Endothelial cell (in vitro differentiated cells): ENCODE measurements around the gene KANK4. TPM values are rescaled to one million over a fixed set of nuclear protein-coding genes. Genes with fewer than 3 reads are reported as not detected.

Source experiments
- DNase-seq: peaks from one replicate; pipeline ENCODE4 v3.0.0; 2021; ENCODE audit warnings: low spot score
- H3K27ac Mint-ChIP-seq: one replicate; pipeline ENCODE4 v1.8.0; 2021; ENCODE audit warnings: mixed read lengths, inconsistent platforms; ENCODE audit not compliant: unreplicated experiment
- H3K27me3 Mint-ChIP-seq: one replicate; pipeline ENCODE4 v1.8.0; 2021; ENCODE audit warnings: mild to moderate bottlenecking, moderate library complexity, mixed read lengths, inconsistent platforms; ENCODE audit not compliant: unreplicated experiment
- H3K36me3 Mint-ChIP-seq: one replicate; pipeline ENCODE4 v1.8.0; 2021; ENCODE audit warnings: mild to moderate bottlenecking, low read depth, mixed read lengths, inconsistent platforms; ENCODE audit not compliant: unreplicated experiment
- H3K4me1 Mint-ChIP-seq: one replicate; pipeline ENCODE4 v1.8.0; 2021; ENCODE audit warnings: mild to moderate bottlenecking, mixed read lengths, inconsistent platforms; ENCODE audit not compliant: unreplicated experiment
- H3K4me3 Mint-ChIP-seq: one replicate; pipeline ENCODE4 v1.8.0; 2021; ENCODE audit warnings: mild to moderate bottlenecking, mixed read lengths, inconsistent platforms; ENCODE audit not compliant: unreplicated experiment
- H3K9me3 Mint-ChIP-seq: one replicate; pipeline ENCODE4 v1.8.0; 2021; ENCODE audit warnings: mixed read lengths, inconsistent platforms; ENCODE audit not compliant: unreplicated experiment
- total RNA-seq: library from RNA; stranded (reverse); fragmentation: NEBNext Ultra II Directional; extraction: Animal tissue kit (Norgen Biotek cat#: 25700); gene quantifications from one replicate; pipeline ENCODE4 v1.2.1, GENCODE V29; 2021; ENCODE audit not compliant: unreplicated experiment
- TF ChIP-seq, protein P1 (sequence below): fragments of 200-600 bp; sonication (generic); IDR thresholded peaks from one replicate; pipeline ENCODE4 v1.5.0; 2021; ENCODE audit warnings: antibody characterized with exemption; ENCODE audit not compliant: unreplicated experiment

The KANK4 gene
- total RNA-seq, 1 donor from 2014 or later = 1.4 TPM

- H3K4me3 Mint-ChIP-seq = no peak overlapping the region
- TF ChIP-seq, protein P1, sequence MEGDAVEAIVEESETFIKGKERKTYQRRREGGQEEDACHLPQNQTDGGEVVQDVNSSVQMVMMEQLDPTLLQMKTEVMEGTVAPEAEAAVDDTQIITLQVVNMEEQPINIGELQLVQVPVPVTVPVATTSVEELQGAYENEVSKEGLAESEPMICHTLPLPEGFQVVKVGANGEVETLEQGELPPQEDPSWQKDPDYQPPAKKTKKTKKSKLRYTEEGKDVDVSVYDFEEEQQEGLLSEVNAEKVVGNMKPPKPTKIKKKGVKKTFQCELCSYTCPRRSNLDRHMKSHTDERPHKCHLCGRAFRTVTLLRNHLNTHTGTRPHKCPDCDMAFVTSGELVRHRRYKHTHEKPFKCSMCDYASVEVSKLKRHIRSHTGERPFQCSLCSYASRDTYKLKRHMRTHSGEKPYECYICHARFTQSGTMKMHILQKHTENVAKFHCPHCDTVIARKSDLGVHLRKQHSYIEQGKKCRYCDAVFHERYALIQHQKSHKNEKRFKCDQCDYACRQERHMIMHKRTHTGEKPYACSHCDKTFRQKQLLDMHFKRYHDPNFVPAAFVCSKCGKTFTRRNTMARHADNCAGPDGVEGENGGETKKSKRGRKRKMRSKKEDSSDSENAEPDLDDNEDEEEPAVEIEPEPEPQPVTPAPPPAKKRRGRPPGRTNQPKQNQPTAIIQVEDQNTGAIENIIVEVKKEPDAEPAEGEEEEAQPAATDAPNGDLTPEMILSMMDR = no peak
- H3K27ac Mint-ChIP-seq = no peak overlapping the region
- no peaks in the 10 kb centered on the region for H3K27me3 Mint-ChIP-seq
- DNase-seq = no peak
- no peaks in the 10 kb centered on the region for H3K36me3 Mint-ChIP-seq
- H3K9me3 Mint-ChIP-seq = no peaks in the 10 kb centered on the region
- no peaks in the 10 kb centered on the region for H3K4me1 Mint-ChIP-seq
Measured at GRCh38 chr1:62307895-62308492, 11.2 kb downstream of the KANK4 start.

DNA sequence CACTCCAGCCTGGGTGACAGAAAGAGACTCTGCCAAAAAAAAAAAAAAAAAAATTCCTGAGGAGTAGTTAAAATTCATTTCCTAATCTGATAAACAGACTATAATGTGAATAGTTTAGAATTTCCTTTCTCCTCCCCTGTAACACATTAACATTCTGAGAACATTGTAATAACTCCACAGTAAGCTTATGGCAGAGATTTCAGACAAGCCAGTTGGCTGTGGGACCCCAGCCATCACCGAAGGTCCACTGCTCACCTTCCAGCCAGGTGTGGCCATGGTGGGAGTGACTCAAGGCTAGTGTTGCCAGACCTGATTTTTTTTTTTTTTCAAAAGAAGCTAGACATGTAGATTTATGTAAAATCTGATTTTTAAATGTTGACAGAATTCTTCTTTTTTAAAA, 11.8 kb downstream of the KANK4 start:
- H3K9me3 Mint-ChIP-seq = no peaks in the 10 kb centered on the region
- H3K4me3 Mint-ChIP-seq = no peak overlapping the region
- DNase-seq = no peak
- H3K27me3 Mint-ChIP-seq = no peaks in the 10 kb centered on the region
- TF ChIP-seq, protein P1 = no peak
- H3K4me1 Mint-ChIP-seq = no peaks in the 10 kb centered on the region
- no peak overlapping the region for H3K27ac Mint-ChIP-seq
- no peaks in the 10 kb centered on the region for H3K36me3 Mint-ChIP-seq

DNA sequence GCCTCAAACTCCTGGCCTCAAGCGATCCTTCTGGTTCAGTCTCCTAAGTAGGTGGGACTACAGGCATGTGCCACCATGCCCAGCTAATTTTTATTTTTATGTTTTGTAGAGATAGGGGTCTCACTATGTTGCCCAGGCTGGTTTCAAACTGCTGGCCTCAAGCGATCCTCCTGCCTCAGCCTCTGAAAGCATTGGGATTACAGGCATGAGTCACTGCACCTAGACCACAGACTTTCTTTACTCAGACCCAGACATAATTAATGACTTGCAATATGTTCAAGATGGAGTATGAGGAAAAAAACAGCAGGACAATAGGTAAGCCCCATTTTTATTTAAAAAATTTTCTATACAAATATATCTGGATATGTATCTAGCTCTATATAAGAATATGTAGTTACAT, 13.2 kb downstream of the KANK4 start:
- TF ChIP-seq, protein P1 = no peak
- no peaks in the 10 kb centered on the region for H3K9me3 Mint-ChIP-seq
- no peak overlapping the region for H3K27ac Mint-ChIP-seq
- no peaks in the 10 kb centered on the region for H3K27me3 Mint-ChIP-seq
- no peak for DNase-seq
- no peaks in the 10 kb centered on the region for H3K4me1 Mint-ChIP-seq
- no peaks in the 10 kb centered on the region for H3K36me3 Mint-ChIP-seq
- no peak overlapping the region for H3K4me3 Mint-ChIP-seq

- DNase-seq = no peak
- TF ChIP-seq, protein P1 = no peak
- no peak overlapping the region for H3K27ac Mint-ChIP-seq
- H3K27me3 Mint-ChIP-seq = no peaks in the 10 kb centered on the region
- no peaks in the 10 kb centered on the region for H3K4me1 Mint-ChIP-seq
- no peaks in the 10 kb centered on the region for H3K9me3 Mint-ChIP-seq
- no peak overlapping the region for H3K4me3 Mint-ChIP-seq
- no peaks in the 10 kb centered on the region for H3K36me3 Mint-ChIP-seq
Measured at GRCh38 chr1:62304975-62305374, 14.3 kb downstream of the KANK4 start.

DNA sequence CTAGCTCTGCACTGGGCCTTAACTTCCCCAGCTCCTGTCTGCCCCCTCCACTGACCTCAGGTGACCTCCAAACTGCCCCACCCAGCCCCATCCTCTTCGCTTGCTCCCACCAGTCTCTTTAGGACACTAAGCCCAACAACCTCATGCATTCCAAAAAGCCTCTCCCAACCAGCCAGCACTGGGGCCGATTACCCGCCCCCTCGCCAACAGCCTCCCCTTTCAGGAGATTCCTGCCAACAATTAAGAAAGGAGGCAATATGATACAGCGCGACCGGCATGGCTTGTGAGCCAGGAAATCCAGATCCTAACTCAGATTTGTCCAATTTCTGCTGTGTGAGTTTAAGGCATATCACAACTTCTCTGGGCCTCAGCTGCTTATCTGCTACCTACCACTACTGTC, 14.7 kb downstream of the KANK4 start:
- TF ChIP-seq, protein P1 = no peak
- no peak for DNase-seq
- Mint-ChIP-seq H3K27me3 (no peaks in the 10 kb centered on the region), H3K4me1 (no peaks in the 10 kb centered on the region), H3K36me3 (no peaks in the 10 kb centered on the region), H3K4me3 (no peak overlapping the region), H3K9me3 (no peaks in the 10 kb centered on the region), H3K27ac (no peak overlapping the region)
